ACHN (cell line): Measurements from ENCODE around the gene ZBTB3.
"Not testable (repeated sequence)": the region's sequence is repeated elsewhere in the genome, so short reads cannot be mapped to it uniquely, and the experiment has no call there.

ENCODE experiments used
- DNase-seq: peaks from one replicate; pipeline ENCODE4 v3.0.0-alpha.2; 2015
- in situ Hi-C: cut with HindIII; loops from 2 replicates; pipeline ENCODE4 v1.10.0; 2017; ENCODE audit warnings: low sequenced_read_pairs, low pct_ligation_motif_present, low pct_unique_long_range_greater_than_20kb

The ZBTB3 gene

DNA sequence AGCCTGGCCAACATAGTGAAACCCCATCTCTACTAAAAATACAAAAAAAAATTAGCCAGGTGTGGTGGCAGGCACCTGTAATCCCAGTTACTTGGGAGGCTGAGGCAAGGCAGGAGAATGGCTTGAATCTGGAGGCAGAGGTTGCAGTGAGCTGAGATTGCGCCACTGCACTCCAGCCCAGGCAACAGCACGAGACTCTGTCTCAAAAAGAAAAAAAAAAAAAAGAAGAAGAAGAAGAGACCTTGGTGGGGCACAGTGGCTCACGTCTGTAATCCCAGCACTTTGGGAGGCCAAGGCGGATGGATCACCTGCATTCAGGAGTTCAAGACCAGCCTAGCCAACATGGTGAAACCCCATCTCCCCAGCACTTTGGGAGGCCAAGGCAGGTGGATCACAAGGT lies 50.0 kb downstream of the ZBTB3 start:
- in situ Hi-C loops, DNase-seq: not testable (repeated sequence)

DNA sequence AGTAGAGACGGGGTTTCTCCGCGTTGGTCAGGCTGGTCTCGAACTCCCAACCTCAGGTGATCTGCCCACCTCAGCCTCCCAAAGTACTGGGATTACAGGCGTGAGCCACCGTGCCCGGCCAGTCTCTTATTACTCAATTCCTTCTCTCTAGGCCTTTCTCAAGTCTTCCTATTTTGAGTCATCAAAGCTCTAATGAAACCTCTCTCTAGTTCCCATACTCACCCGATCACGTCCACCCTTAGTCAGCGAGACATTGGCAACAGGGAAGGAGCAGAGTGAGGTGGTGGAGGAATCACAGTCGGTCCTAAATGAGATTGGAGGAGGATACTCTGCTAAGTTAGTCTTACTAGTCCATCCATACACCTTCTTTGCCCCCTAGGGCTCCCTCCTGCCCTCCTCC lies 51.7 kb downstream of the ZBTB3 start:
- no peak for DNase-seq

More for the DNA sequence above, 51.7 kb downstream of the ZBTB3 start:
- in situ Hi-C loops = no loop called here
